OCI-LY7 (cell line): ENCODE results near the gene SLC44A2. TPM values are rescaled to one million over a fixed set of nuclear protein-coding genes. Genes with fewer than 3 reads are reported as not detected.

ENCODE experiments used
- BruUV-seq: library from RNA; stranded (reverse); fragments of 400-500 nt; replicated peaks from 2 replicates; lab custom pipeline; 2021; lab: Mats Ljungman, UMichigan
- CTCF ChIA-PET: fragments of 300-600 bp; sonication (Branson Sonifier 250); formaldehyde crosslinking; loops from one replicate; lab custom pipeline; 2022; ENCODE audit warnings: antibody characterized with exemption; ENCODE audit not compliant: unreplicated experiment; lab: Charles Lee
- POLR2A ChIA-PET: fragments of 300-600 bp; sonication (Branson Sonifier 250); formaldehyde crosslinking; loops from one replicate; lab custom pipeline; 2022; ENCODE audit warnings: antibody characterized with exemption; lab: Charles Lee
- DNase-seq: peaks from one replicate; pipeline ENCODE4 v3.0.0-alpha.2; 2015; ENCODE audit warnings: low spot score
- H2AFZ ChIP-seq: fragments of 200-600 bp; sonication (generic), shearing (Covaris generic); 2 replicates; pipeline ENCODE4 v1.6.1; 2014; ENCODE audit warnings: mild to moderate bottlenecking, antibody characterized with exemption, low read length, moderate library complexity
- H3K27ac ChIP-seq: fragments of 200-600 bp; sonication (generic); 2 replicates; pipeline ENCODE4 v1.5.1; 2014; ENCODE audit warnings: mixed run types, low read depth, mild to moderate bottlenecking, moderate library complexity, low read length, inconsistent platforms; ENCODE audit not compliant: poor library complexity, severe bottlenecking
- H3K36me3 ChIP-seq: fragments of 200-600 bp; sonication (generic); 2 replicates; pipeline ENCODE4 v1.6.1; 2014; ENCODE audit warnings: mild to moderate bottlenecking, antibody characterized with exemption, low read length, moderate library complexity, mixed read lengths; ENCODE audit not compliant: insufficient read depth
- H3K4me1 ChIP-seq: fragments of 200-600 bp; sonication (generic); 2 replicates; pipeline ENCODE4 v1.5.1; 2014; ENCODE audit warnings: mild to moderate bottlenecking, low read length; ENCODE audit not compliant: insufficient read depth, poor library complexity, severe bottlenecking
- H3K4me2 ChIP-seq: fragments of 200-600 bp; sonication (generic); 2 replicates; pipeline ENCODE4 v1.6.1; 2014; ENCODE audit warnings: mild to moderate bottlenecking, low read length
- H3K4me3 ChIP-seq: fragments of 200-600 bp; sonication (generic); 2 replicates; pipeline ENCODE4 v1.5.1; 2014; ENCODE audit warnings: mild to moderate bottlenecking, low read depth, low read length; ENCODE audit not compliant: poor library complexity, severe bottlenecking
- H3K79me2 ChIP-seq: fragments of 200-600 bp; sonication (generic); 2 replicates; pipeline ENCODE4 v1.6.1; 2016; ENCODE audit warnings: low read depth, mild to moderate bottlenecking, low read length, moderate library complexity, mixed read lengths; ENCODE audit not compliant: insufficient read depth
- H3K9me2 ChIP-seq: fragments of 200-600 bp; sonication (generic); 2 replicates; pipeline ENCODE4 v1.6.1; 2016; ENCODE audit warnings: mild to moderate bottlenecking, low read length, mixed read lengths; ENCODE audit not compliant: insufficient read depth
- H3K9me3 ChIP-seq: fragments of 200-600 bp; sonication (generic); 2 replicates; pipeline ENCODE4 v1.6.1; 2014; ENCODE audit warnings: mild to moderate bottlenecking, mixed run types, low read length, mixed read lengths
- H4K20me1 ChIP-seq: fragments of 200-600 bp; sonication (generic); 2 replicates; pipeline ENCODE4 v1.6.1; 2014; ENCODE audit warnings: mild to moderate bottlenecking, antibody characterized with exemption, low read length, moderate library complexity, mixed read lengths; ENCODE audit not compliant: insufficient read depth
- EZH2phosphoT487 ChIP-seq: fragments of 200-600 bp; sonication (generic); IDR thresholded peaks from 2 replicates; pipeline ENCODE4 v1.6.1; 2018; ENCODE audit warnings: low read depth, borderline replicate concordance, mild to moderate bottlenecking, mixed run types, antibody characterized with exemption, low read length, moderate library complexity, mixed read lengths
- intact Hi-C: fragments of 100-400 bp; cut with micrococcal nuclease; formaldehyde crosslinking; loops from one replicate; pipeline ENCODE4 v1.10.0; 2022; ENCODE audit not compliant: unreplicated experiment
- total RNA-seq, 2 experiments: library from RNA; depleted of rRNA in 1 of 2; stranded (reverse); fragments of >200 nt in 1 of 2; shearing (Covaris generic) in 1 of 2; gene quantifications; 2 replicates each; pipeline ENCODE4 v1.2.3, GENCODE V29; 2014 to 2022
- TF ChIP-seq, protein P1 (sequence below): fragments of 200-600 bp; sonication (generic); conservative IDR thresholded peaks from 2 replicates; pipeline ENCODE4 v1.5.1; 2014; ENCODE audit warnings: mild to moderate bottlenecking, antibody characterized with exemption, low read length, moderate library complexity, mixed read lengths

The SLC44A2 gene
- total RNA-seq, 2 experiments from 2014 or later: 115 to 197 TPM

- peak within 1 kb of the TSS; percentile 100 for H3K4me3 ChIP-seq
- ChIA-PET CTCF (no interaction called here), POLR2A (interaction anchor here (0.6 kb wide), 1 partner anchor 56 kb away, joined by 3 read pairs; no protein-coding TSS in a partner anchor)
- intact Hi-C loops: loop anchor here (2.0 to 10.0 kb wide), 5 partner anchors 47 to 541 kb away; partner anchors contain the start of genes CDC37, CDKN2D, KANK2 and KRI1
- H3K9me2 ChIP-seq: no peaks in the 10 kb centered on the region
- peak within 1 kb of the TSS; percentile 29; the same call in 1 of the 2 replicates for H2AFZ ChIP-seq
- H3K4me2 ChIP-seq: peak within 1 kb of the TSS; percentile 94
- peak; percentile 100 for DNase-seq
- no TSS peak for BruUV-seq
- peaks cover 53% of the 10 kb centered on the region for H3K36me3 ChIP-seq
- peak within 1 kb of the TSS; percentile 88 for H3K27ac ChIP-seq
- TF ChIP-seq EZH2phosphoT487: no peak
- TF ChIP-seq, protein P1, sequence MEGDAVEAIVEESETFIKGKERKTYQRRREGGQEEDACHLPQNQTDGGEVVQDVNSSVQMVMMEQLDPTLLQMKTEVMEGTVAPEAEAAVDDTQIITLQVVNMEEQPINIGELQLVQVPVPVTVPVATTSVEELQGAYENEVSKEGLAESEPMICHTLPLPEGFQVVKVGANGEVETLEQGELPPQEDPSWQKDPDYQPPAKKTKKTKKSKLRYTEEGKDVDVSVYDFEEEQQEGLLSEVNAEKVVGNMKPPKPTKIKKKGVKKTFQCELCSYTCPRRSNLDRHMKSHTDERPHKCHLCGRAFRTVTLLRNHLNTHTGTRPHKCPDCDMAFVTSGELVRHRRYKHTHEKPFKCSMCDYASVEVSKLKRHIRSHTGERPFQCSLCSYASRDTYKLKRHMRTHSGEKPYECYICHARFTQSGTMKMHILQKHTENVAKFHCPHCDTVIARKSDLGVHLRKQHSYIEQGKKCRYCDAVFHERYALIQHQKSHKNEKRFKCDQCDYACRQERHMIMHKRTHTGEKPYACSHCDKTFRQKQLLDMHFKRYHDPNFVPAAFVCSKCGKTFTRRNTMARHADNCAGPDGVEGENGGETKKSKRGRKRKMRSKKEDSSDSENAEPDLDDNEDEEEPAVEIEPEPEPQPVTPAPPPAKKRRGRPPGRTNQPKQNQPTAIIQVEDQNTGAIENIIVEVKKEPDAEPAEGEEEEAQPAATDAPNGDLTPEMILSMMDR: no peak
- peaks cover 22% of the 10 kb centered on the region for H4K20me1 ChIP-seq
- H3K79me2 ChIP-seq: peaks cover 67% of the 10 kb centered on the region
- H3K9me3 ChIP-seq: no peaks in the 10 kb centered on the region
- peaks cover 42% of the 10 kb centered on the region for H3K4me1 ChIP-seq
Observed at GRCh38 chr19:10653732-10654609, 28.6 kb downstream of the SLC44A2 start, which contains the start of gene ILF3. TSS of gene ILF3 (plus strand) at chr19:10654346. CDS start at chr19:10670606, 16,260 bp downstream.

DNA sequence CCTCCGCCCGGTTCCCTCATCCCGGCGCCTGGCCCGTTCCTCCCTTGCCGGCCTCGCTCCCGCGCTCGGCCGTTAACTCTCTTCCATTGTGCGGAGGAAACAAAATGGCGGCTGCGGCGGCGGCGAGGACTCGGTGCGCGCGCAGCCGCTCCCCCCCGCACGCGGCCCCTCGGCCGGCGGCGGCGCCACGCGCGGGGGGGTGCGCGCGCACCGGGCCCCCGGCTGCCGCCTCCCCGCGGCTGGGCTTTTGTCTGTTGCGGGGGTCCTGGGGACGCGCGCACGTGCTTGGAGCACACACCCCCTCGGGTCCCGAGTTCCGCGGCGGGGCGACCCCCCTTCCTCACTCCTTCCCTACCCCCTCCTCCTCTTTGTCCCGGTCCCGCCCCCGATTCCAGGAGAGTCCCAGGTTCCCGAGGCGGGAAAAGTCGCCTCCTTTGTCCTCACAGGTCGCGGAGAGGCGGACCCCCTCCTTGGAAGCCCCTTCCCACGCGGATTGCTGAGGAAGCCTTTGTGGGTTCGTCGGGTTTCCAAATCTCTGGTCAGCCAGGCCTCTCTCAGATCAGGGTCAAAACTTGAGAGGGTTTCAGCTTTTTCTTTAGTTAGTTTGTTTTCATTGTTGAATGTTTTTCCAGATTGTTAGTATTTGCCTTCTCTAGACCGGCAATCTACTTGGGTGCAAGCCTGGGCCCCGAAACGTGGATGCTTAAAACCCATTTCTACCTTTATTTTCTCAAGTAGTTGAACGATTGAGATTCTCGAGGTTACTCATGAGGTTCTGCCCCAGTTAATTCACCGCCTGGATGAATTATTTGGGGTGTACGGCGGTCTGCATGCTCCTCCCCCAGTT is 29.5 kb downstream of the SLC44A2 start:
- Histone ChIP-seq H4K20me1 (peaks cover 25% of the 10 kb centered on the region), H3K9me2 (no peaks in the 10 kb centered on the region), H3K4me1 (peaks cover 49% of the 10 kb centered on the region), H3K27ac (peak overlapping the region; percentile 88), H3K9me3 (no peaks in the 10 kb centered on the region), H2AFZ (no peak overlapping the region), H3K79me2 (peaks cover 75% of the 10 kb centered on the region), H3K36me3 (peaks cover 57% of the 10 kb centered on the region), H3K4me3 (peak overlapping the region; percentile 100), H3K4me2 (peak overlapping the region; percentile 94)
- TF ChIP-seq, protein P1: no peak
- TF ChIP-seq EZH2phosphoT487: no peak
- peak; percentile 71 for DNase-seq
- no TSS peak for BruUV-seq
- ChIA-PET CTCF (no interaction called here), POLR2A (interaction anchor here (0.5 kb wide), 1 partner anchor 240 kb away, joined by 3 read pairs; no protein-coding TSS in a partner anchor)
- intact Hi-C loops: loop anchor here (2.0 to 10.0 kb wide), 4 partner anchors 46 to 540 kb away; partner anchors contain the start of genes CDC37, CDKN2D, KANK2 and KRI1
